ENCODE data around the gene FAU. TPM values are rescaled to one million over a fixed set of nuclear protein-coding genes. Genes with fewer than 3 reads are reported as not detected.

The FAU gene
- total RNA-seq, 1 experiment from 2014 or later: 650 TPM

DNA sequence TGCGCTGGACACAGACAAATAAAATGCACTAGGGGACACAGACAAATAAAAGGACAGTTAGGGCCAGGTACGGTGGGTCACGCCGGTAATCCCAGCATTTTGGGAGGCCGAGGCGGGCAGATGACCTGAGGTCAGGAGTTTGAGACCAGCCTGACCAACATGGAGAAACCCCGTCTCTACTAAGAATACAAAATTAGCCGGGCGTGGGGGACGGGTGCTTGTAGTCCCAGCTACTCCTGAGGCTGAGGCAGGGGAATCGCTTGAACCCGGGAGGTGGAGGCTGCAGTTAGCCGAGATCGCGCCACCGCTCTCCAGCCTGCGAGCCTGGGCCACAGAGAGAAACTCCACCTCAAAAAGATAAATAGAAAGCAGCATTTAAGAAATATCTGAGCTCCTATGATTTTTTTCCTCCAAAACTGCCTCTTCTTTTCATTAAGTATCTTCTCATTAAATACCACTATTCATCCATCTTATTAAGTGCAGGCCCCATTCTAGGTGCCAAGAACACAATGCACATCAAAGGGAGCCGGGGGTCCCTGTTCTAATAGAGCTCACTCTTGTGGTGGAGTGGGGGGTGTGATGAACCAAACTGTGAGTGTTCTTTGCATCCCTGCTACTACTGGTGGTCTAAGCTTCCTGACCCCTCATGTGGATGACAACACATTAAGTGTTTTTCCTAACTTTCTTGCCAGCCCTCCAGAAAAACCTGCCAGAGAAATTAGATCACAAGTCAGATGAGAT is 3.7 kb downstream of the FAU start:
- H3K36me3 Mint-ChIP-seq (ENCODE audit: insufficient read depth, unreplicated experiment): peaks cover 90% of the 10 kb centered on the region
- TF ChIP-seq, protein P1, sequence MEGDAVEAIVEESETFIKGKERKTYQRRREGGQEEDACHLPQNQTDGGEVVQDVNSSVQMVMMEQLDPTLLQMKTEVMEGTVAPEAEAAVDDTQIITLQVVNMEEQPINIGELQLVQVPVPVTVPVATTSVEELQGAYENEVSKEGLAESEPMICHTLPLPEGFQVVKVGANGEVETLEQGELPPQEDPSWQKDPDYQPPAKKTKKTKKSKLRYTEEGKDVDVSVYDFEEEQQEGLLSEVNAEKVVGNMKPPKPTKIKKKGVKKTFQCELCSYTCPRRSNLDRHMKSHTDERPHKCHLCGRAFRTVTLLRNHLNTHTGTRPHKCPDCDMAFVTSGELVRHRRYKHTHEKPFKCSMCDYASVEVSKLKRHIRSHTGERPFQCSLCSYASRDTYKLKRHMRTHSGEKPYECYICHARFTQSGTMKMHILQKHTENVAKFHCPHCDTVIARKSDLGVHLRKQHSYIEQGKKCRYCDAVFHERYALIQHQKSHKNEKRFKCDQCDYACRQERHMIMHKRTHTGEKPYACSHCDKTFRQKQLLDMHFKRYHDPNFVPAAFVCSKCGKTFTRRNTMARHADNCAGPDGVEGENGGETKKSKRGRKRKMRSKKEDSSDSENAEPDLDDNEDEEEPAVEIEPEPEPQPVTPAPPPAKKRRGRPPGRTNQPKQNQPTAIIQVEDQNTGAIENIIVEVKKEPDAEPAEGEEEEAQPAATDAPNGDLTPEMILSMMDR (IDR thresholded peaks at IDR 0.05; ENCODE audit: unreplicated experiment): no peak
- H3K27me3 Mint-ChIP-seq (ENCODE audit: unreplicated experiment): no peaks in the 10 kb centered on the region
- H3K4me1 Mint-ChIP-seq (ENCODE audit: low read depth, unreplicated experiment): peaks cover 28% of the 10 kb centered on the region
- peak overlapping the region; percentile 90 for H3K27ac Mint-ChIP-seq (ENCODE audit: unreplicated experiment)
- intact Hi-C loops (cut with micrococcal nuclease; ENCODE audit: unreplicated experiment): loop anchor here (5.0 to 10.0 kb wide), 2 partner anchors 273 to 331 kb away; partner anchors contain the start of gene CDC42BPG
- CTCF ChIA-PET: interaction anchor here (1.3 to 1.4 kb wide), 2 partner anchors 8 to 63 kb away, joined by 3 to 8 read pairs; partner anchors contain the start of gene CAPN1
- BruUV-seq (replicated peaks): no TSS peak
- H3K4me3 Mint-ChIP-seq (ENCODE audit: low read depth, unreplicated experiment): peak overlapping the region; percentile 82
- no peaks in the 10 kb centered on the region for H3K9me3 Mint-ChIP-seq (ENCODE audit: low read depth, unreplicated experiment)
- no peak for DNase-seq

DNA sequence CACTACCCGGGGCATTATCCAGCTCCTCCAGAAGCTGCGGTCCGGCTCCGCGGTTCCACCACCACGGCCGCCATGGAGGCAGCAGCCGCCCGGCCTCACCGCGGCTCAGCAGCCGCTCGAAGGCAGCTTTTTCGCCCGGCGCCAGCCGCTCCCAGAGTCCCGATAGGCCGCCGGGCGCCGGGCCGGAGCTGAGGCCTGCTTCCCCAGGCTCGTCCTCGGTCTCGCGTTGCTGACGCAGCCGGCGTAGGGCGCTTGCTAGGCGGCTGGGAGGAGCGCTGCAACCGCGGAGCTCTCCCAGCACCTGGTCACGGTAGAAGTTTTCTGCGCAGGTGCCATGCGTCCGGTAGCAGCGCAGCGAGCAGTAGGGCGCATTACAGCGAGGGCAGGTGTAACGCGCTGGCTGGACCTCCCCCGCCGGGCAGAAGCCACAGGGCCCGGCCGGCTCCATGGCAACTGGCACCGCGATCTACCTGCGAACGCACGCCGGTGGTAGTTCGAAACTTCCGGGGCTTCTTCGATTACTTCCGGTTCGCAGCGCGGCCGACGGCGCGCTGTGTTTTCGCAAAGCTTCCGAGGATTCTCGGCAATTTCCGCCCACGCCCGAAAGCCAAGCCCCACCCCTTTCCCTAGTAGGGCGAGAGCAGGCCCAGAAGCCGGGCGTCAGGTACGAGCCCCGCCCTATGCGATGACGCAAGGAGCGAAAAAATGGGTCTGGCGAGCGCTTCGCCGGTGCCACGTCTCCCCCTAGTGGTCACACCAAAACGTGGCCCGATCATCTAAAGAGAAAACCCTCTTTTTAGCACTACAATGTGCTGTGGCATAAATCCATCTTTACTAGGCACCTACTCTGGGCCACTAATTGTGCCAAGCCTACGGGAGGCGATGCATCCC is 4.5 kb downstream of the FAU start, which contains the start of gene ZNHIT2:
Gene ZNHIT2 (minus strand): TSS at position 496 of the 891 bp plus-strand sequence. CDS start 48 bp downstream, at position 448.
- Mint-ChIP-seq H3K9me3 (ENCODE audit: low read depth, unreplicated experiment) (no peaks in the 10 kb centered on the region), H3K4me1 (ENCODE audit: low read depth, unreplicated experiment) (peaks cover 31% of the 10 kb centered on the region), H3K4me3 (ENCODE audit: low read depth, unreplicated experiment) (peak within 1 kb of the TSS; percentile 82), H3K36me3 (ENCODE audit: insufficient read depth, unreplicated experiment) (peaks cover 90% of the 10 kb centered on the region), H3K27ac (ENCODE audit: unreplicated experiment) (peak within 1 kb of the TSS; percentile 90), H3K27me3 (ENCODE audit: unreplicated experiment) (no peaks in the 10 kb centered on the region)
- TF ChIP-seq, protein P1 (IDR thresholded peaks at IDR 0.05; ENCODE audit: unreplicated experiment): peak; percentile 88
- CTCF ChIA-PET: interaction anchor here (0.6 to 1.4 kb wide), 5 partner anchors 7 to 90 kb away, joined by 3 to 8 read pairs (median 6); partner anchors contain the start of genes CAPN1 and SNX15
- peak; percentile 99 for DNase-seq
- intact Hi-C loops (cut with micrococcal nuclease; ENCODE audit: unreplicated experiment): loop anchor here (5.0 to 10.0 kb wide), 2 partner anchors 273 to 330 kb away; partner anchors contain the start of gene CDC42BPG
- BruUV-seq (replicated peaks): no TSS peak

DNA sequence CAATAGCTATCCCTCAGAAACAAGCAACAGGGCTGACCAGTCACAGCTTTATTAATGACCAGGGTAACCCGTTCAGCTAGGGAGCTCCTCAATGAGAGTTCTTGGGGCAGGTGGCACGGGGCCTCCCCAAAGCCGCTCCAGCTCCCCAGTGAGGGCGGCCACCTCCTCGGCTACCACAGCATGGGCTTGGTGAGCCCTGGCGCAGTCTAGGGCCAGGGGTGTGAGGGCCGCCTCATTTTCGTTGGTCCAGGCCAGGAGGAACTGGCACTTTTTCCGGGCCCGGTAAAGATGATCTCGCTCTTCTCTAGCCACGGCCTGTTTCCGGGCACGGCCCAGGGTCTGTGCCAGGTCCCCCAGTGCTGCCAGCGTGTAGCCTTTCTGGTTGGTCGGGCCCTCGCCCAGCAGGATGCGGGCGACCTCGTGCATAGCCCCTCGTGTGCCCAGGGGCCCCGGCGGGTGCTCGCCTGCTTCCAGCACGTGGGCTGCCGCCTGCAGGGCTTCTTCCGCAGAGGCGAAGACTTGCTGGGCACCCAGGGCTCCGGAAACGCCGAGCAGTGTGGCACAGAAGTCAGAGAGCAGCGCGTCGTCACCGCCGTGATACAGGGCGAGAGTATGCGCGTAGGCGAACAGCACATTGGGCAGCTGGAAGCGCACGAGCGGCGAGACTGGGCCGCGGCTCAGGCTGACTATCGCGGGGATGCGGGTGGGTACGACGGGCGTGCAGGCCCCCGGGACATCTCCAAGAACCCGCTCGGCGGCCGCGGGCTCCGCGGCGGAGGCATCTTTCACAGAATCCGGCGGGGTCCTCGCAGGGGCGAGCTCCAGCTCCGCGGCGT is 5.3 kb downstream of the FAU start:
- H3K4me1 Mint-ChIP-seq (ENCODE audit: low read depth, unreplicated experiment): peaks cover 36% of the 10 kb centered on the region
- no peaks in the 10 kb centered on the region for H3K27me3 Mint-ChIP-seq (ENCODE audit: unreplicated experiment)
- BruUV-seq (replicated peaks): no TSS peak
- peak overlapping the region; percentile 90 for H3K27ac Mint-ChIP-seq (ENCODE audit: unreplicated experiment)
- intact Hi-C loops (cut with micrococcal nuclease; ENCODE audit: unreplicated experiment): loop anchor here (5.0 to 10.0 kb wide), 2 partner anchors 272 to 329 kb away; partner anchors contain the start of gene CDC42BPG
- H3K4me3 Mint-ChIP-seq (ENCODE audit: low read depth, unreplicated experiment): peak overlapping the region; percentile 82
- H3K9me3 Mint-ChIP-seq (ENCODE audit: low read depth, unreplicated experiment): no peaks in the 10 kb centered on the region
- TF ChIP-seq, protein P1 (IDR thresholded peaks at IDR 0.05; ENCODE audit: unreplicated experiment): no peak
- H3K36me3 Mint-ChIP-seq (ENCODE audit: insufficient read depth, unreplicated experiment): peaks cover 90% of the 10 kb centered on the region
- CTCF ChIA-PET: interaction anchor here (1.2 to 1.4 kb wide), 2 partner anchors 65 to 89 kb away, joined by 3 to 8 read pairs; partner anchors contain the start of genes CAPN1 and SNX15
- peak; percentile 48 for DNase-seq
